K562 (cell line): ENCODE results near the gene PIK3R2. TPM values are rescaled to one million over a fixed set of nuclear protein-coding genes. Genes with fewer than 3 reads are reported as not detected.

Source experiments
- CTCF ChIP-seq, 3 experiments: IDR thresholded peaks in 2 of 3; conservative IDR thresholded peaks in 1 of 3; 2 replicates each; pipeline ENCODE4 v1.5.1; 2011 to 2012; ENCODE audit warnings: low read length in 3 of 3, mild to moderate bottlenecking in 3 of 3, control low read depth in 2 of 3, improper control_type of control experiment in 1 of 3, inconsistent platforms in 1 of 3, low read depth in 1 of 3, mixed read lengths in 1 of 3, moderate library complexity in 1 of 3; ENCODE audit not compliant: insufficient read depth in 2 of 3
- CXXC5 ChIP-seq: fragments of 250-450 bp; sonication (Bioruptor Pico); IDR thresholded peaks from 2 replicates; pipeline ENCODE4 v1.8.0; 2022; ENCODE audit warnings: inconsistent platforms, mild to moderate bottlenecking, moderate library complexity
- PHF8 ChIP-seq: fragments of 200-600 bp; sonication (generic); IDR thresholded peaks from 2 replicates; pipeline ENCODE4 v1.6.1; 2012; ENCODE audit warnings: mixed run types, mild to moderate bottlenecking, inconsistent platforms, low read length, moderate library complexity, borderline replicate concordance
- PRDM10 ChIP-seq: fragments of 450-650 bp; IDR thresholded peaks from 2 replicates; pipeline ENCODE4 v1.6.1; 2018; ENCODE audit not compliant: partially characterized antibody
- ZBTB1 ChIP-seq: sonication (generic); formaldehyde crosslinking; IDR thresholded peaks from 2 replicates; pipeline ENCODE4 v1.8.1; 2023; ENCODE audit warnings: missing genetic modification reagents, low read depth, mild to moderate bottlenecking, borderline replicate concordance
- ZBTB11 ChIP-seq, 3 experiments: fragments of 200-800 bp in 1 of 3; fragments of 250-450 bp in 1 of 3; fragments of 450-650 bp in 1 of 3; sonication (Bioruptor Pico) in 1 of 3; sonication (Bioruptor generic) in 1 of 3; formaldehyde crosslinking in 1 of 3; IDR thresholded peaks; 2 replicates each; pipeline versions ENCODE4 v1.6.1 to v1.8.0; 2016 to 2022; ENCODE audit warnings: mild to moderate bottlenecking in 2 of 3, missing genetic modification characterization in 2 of 3, missing compliant biosample characterization in 1 of 3, moderate library complexity in 1 of 3
- ZKSCAN8 ChIP-seq: fragments of 200-800 bp; sonication (Bioruptor generic); IDR thresholded peaks from 2 replicates; pipeline ENCODE4 v1.6.1; 2016; ENCODE audit warnings: missing genetic modification characterization, missing compliant biosample characterization
- ZNF24 ChIP-seq: fragments of 450-650 bp; IDR thresholded peaks from 2 replicates; pipeline ENCODE4 v1.6.1; 2016
- ZNF431 ChIP-seq: sonication (generic); formaldehyde crosslinking; IDR thresholded peaks from 2 replicates; pipeline ENCODE4 v1.8.0; 2022; ENCODE audit warnings: mild to moderate bottlenecking, missing genetic modification reagents
- ZNF609 ChIP-seq: sonication (generic); formaldehyde crosslinking; IDR thresholded peaks from 2 replicates; pipeline ENCODE4 v1.8.1; 2023; ENCODE audit warnings: missing genetic modification reagents, mild to moderate bottlenecking, borderline replicate concordance
- polyA plus RNA-seq, 8 experiments: library from polyadenylated mRNA; depleted of rRNA in 4 of 8; stranded (reverse) in 5 of 8; unstranded in 3 of 8; fragments of >200 nt; fragmentation: Nextera tagmentation in 2 of 8; fragmentation: Illumina TruSeq in 1 of 8; extraction: Ambion mirVana in 2 of 8; extraction: Trizol in 1 of 8; gene quantifications; 2 replicates each; pipeline versions ENCODE4 v1.2.1 to v1.2.3, GENCODE V29; 2011 to 2014; ENCODE audit warnings: inconsistent platforms in 1 of 8, missing spikeins in 1 of 8
- total RNA-seq, 7 experiments: library from RNA; depleted of rRNA in 6 of 7; stranded (reverse); fragments of >200 nt in 6 of 7; fragmentation: Illumina TruSeq in 2 of 7; extraction: Trizol in 2 of 7; gene quantifications; 2 replicates each; pipeline versions ENCODE4 v1.2.1 to v1.2.3, GENCODE V29; 2011 to 2021; ENCODE audit warnings: low replicate concordance in 1 of 7

The PIK3R2 gene
- total and polyA plus RNA-seq, 9 of the 15 experiments (the other 6 are each of a cell fraction or from before 2014, with no cell fraction given): 0.39 to 37.9 (median 5.3) TPM

- TF ChIP-seq ZNF609: no peak
- TF ChIP-seq ZBTB1 (CRISPR knock-in tag): peak; percentile 37; the same call in 1 of the 2 replicates
- TF ChIP-seq CTCF (IDR thresholded peaks at IDR 0.05 in 2 of 3, conservative IDR thresholded peaks at IDR 0.05 in 1 of 3; ENCODE audit: insufficient read depth in 2 of 3, low read depth in 1 of 3, low read length in 3 of 3): no peak
- peak; percentile 73 for TF ChIP-seq PRDM10
- peak; percentile 64; the same call in 1 of the 2 replicates for TF ChIP-seq PHF8
- TF ChIP-seq ZNF431 (CRISPR knock-in tag): no peak
- peak; percentile 99 for TF ChIP-seq ZKSCAN8 (CRISPR knock-in tag)
- no peak for TF ChIP-seq ZBTB11 (CRISPR knock-in tag; IDR thresholded peaks at IDR 0.05)
- peak; percentile 54 for TF ChIP-seq CXXC5 (CRISPR knock-in tag)
- TF ChIP-seq ZNF24: peak; percentile 77; the same call in 1 of the 2 replicates
Observed at GRCh38 chr19:18173572-18174288, 20.8 kb downstream of the PIK3R2 start, which contains the start of gene IFI30 (continued).
